Astrocyte (in vitro differentiated cells and primary cell): ENCODE results near the gene CCDC116. TPM values are rescaled to one million over a fixed set of nuclear protein-coding genes. Genes with fewer than 3 reads are reported as not detected.
A peak's percentile ranks its signal among the peaks of the same experiment; 100 is the strongest.

Source experiments
- DNase-seq: peaks from one replicate; pipeline ENCODE4 v3.0.0-alpha.2; 2010; ENCODE audit warnings: low read depth
- FAIRE-seq: peaks from 2 replicates; lab custom pipeline; 2011; peaks lifted over from hg19 to GRCh38; lab: Jason Lieb, UNC
- H2AFZ ChIP-seq: 2 replicates; pipeline ENCODE4 v1.6.0; 2012; ENCODE audit warnings: low read depth, low read length, inconsistent platforms
- H3K27ac ChIP-seq: 2 replicates; pipeline ENCODE4 v1.5.1; 2011; ENCODE audit warnings: low read depth, low read length, inconsistent platforms
- H3K27me3 ChIP-seq: 2 replicates; pipeline ENCODE4 v1.6.0; 2011; ENCODE audit warnings: low read length, inconsistent platforms; ENCODE audit not compliant: insufficient read depth
- H3K36me3 ChIP-seq: 2 replicates; pipeline ENCODE4 v1.5.1; 2011; ENCODE audit warnings: low read length, inconsistent platforms; ENCODE audit not compliant: insufficient read depth
- H3K4me1 ChIP-seq: 2 replicates; pipeline ENCODE4 v1.5.1; 2011; ENCODE audit warnings: low read length, inconsistent platforms; ENCODE audit not compliant: insufficient read depth
- H3K4me2 ChIP-seq: 2 replicates; pipeline ENCODE4 v1.6.0; 2012; ENCODE audit warnings: low read length, inconsistent platforms
- H3K4me3 ChIP-seq: 2 replicates; pipeline ENCODE4 v1.5.1; 2011; ENCODE audit warnings: low read depth, mild to moderate bottlenecking, low read length, inconsistent platforms; ENCODE audit not compliant: insufficient read depth
- H3K79me2 ChIP-seq: 2 replicates; pipeline ENCODE4 v1.6.0; 2012; ENCODE audit warnings: mild to moderate bottlenecking, low read length, inconsistent platforms; ENCODE audit not compliant: insufficient read depth
- H3K9ac ChIP-seq: 2 replicates; pipeline ENCODE4 v1.6.0; 2012; ENCODE audit warnings: mild to moderate bottlenecking, low read length, inconsistent platforms
- H3K9me3 ChIP-seq: 2 replicates; pipeline ENCODE4 v1.5.1; 2012; ENCODE audit warnings: low read depth, mild to moderate bottlenecking, low read length, inconsistent platforms; ENCODE audit not compliant: insufficient read depth
- H4K20me1 ChIP-seq: 2 replicates; pipeline ENCODE4 v1.6.0; 2012; ENCODE audit warnings: low read length, inconsistent platforms; ENCODE audit not compliant: insufficient read depth
- H3K27ac Mint-ChIP-seq: one replicate; pipeline ENCODE4 v1.8.0; 2021; ENCODE audit warnings: mild to moderate bottlenecking, mixed read lengths; ENCODE audit not compliant: unreplicated experiment
- H3K27me3 Mint-ChIP-seq: one replicate; pipeline ENCODE4 v1.8.0; 2021; ENCODE audit warnings: low read depth, mixed read lengths; ENCODE audit not compliant: unreplicated experiment
- H3K36me3 Mint-ChIP-seq: one replicate; pipeline ENCODE4 v1.8.0; 2021; ENCODE audit warnings: low read depth, mixed read lengths; ENCODE audit not compliant: unreplicated experiment
- H3K4me1 Mint-ChIP-seq: one replicate; pipeline ENCODE4 v1.8.0; 2021; ENCODE audit warnings: low read depth, mixed read lengths; ENCODE audit not compliant: unreplicated experiment
- H3K4me3 Mint-ChIP-seq: one replicate; pipeline ENCODE4 v1.8.0; 2021; ENCODE audit warnings: mild to moderate bottlenecking, moderate library complexity, mixed read lengths; ENCODE audit not compliant: unreplicated experiment
- H3K9me3 Mint-ChIP-seq: one replicate; pipeline ENCODE4 v1.8.0; 2021; ENCODE audit warnings: mild to moderate bottlenecking, mixed read lengths; ENCODE audit not compliant: unreplicated experiment
- CTCF ChIP-seq: IDR thresholded peaks from 2 replicates; pipeline ENCODE4 v1.5.1; 2011; ENCODE audit warnings: low read depth, mild to moderate bottlenecking, inconsistent platforms, low read length, moderate library complexity; ENCODE audit not compliant: insufficient read depth
- EZH2 ChIP-seq: IDR thresholded peaks from 2 replicates; pipeline ENCODE4 v1.6.1; 2012; ENCODE audit warnings: mild to moderate bottlenecking, low read length, inconsistent platforms; ENCODE audit not compliant: insufficient read depth
- total RNA-seq: library from RNA; stranded (reverse); gene quantifications from 2 replicates; pipeline ENCODE4 v1.2.1, GENCODE V29; 2021

CCDC116 gene
- total RNA-seq, 1 donor from 2014 or later, result 0.11 TPM

DNA sequence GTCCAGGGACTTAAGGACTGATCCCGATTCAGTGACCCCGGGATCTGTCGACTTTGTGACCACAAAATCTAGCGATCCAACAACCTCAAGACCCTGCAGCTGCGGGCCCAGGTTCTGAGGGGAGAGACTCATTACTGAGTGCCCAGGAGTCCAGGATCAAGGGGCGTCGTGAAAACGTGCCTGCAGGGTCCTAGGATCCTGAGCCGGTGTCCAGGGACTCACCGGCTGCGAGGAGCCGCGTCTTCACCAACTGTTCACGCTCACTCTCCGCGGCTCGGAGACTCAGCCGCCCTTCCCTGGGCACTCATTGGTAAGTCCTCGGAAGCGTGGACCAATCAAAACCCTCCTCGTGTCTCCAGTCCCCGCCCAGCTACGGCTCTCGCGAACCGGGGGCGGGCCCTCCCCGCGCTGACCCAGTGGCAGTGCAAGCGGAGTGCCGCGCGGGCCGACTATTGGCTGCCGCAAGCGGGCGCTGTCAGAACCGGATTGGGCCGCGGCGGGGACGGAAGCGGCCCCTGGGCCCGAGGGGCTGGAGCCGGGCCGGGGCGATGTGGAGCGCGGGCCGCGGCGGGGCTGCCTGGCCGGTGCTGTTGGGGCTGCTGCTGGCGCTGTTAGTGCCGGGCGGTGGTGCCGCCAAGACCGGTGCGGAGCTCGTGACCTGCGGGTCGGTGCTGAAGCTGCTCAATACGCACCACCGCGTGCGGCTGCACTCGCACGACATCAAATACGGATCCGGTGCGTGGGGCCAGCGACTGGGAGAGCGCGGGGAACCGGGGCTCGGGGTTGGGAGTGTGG is 9.4 kb downstream of the CCDC116 start, which contains the start of gene SDF2L1:
Gene SDF2L1 (plus strand): TSS at position 514 of the 795 bp plus-strand sequence. CDS start 35 bp downstream, at position 549.
- peak within 1 kb of the TSS; percentile 68 for H3K27ac ChIP-seq
- TF ChIP-seq EZH2, result no peak
- TF ChIP-seq CTCF, result no peak
- no peaks in the 10 kb centered on the region for H3K27me3 Mint-ChIP-seq
- no peaks in the 10 kb centered on the region for H3K36me3 ChIP-seq
- H3K27ac Mint-ChIP-seq, result peak within 1 kb of the TSS; percentile 48
- peak within 1 kb of the TSS; percentile 97 for H3K4me2 ChIP-seq
- H3K9ac ChIP-seq, result peak within 1 kb of the TSS; percentile 88
- peak within 1 kb of the TSS; percentile 94 for H2AFZ ChIP-seq
- no peaks in the 10 kb centered on the region for H3K9me3 ChIP-seq
- FAIRE-seq (no peak), DNase-seq (peak; percentile 96)
- H3K4me3 Mint-ChIP-seq, result peak within 1 kb of the TSS; percentile 89
- peaks cover 25% of the 10 kb centered on the region for H4K20me1 ChIP-seq
- no peaks in the 10 kb centered on the region for H3K9me3 Mint-ChIP-seq
- peaks cover 15% of the 10 kb centered on the region for H3K79me2 ChIP-seq
- peaks cover 3% of the 10 kb centered on the region for H3K4me1 Mint-ChIP-seq
- H3K4me1 ChIP-seq, result peaks cover 19% of the 10 kb centered on the region
- H3K27me3 ChIP-seq, result no peaks in the 10 kb centered on the region
- H3K36me3 Mint-ChIP-seq, result peaks cover 10% of the 10 kb centered on the region
- peak within 1 kb of the TSS; percentile 77 for H3K4me3 ChIP-seq

- H3K4me1 Mint-ChIP-seq, result peaks cover 3% of the 10 kb centered on the region
- Histone ChIP-seq H4K20me1 (peaks cover 29% of the 10 kb centered on the region), H3K27me3 (no peaks in the 10 kb centered on the region), H3K4me3 (peak overlapping the region; percentile 77), H3K36me3 (no peaks in the 10 kb centered on the region), H3K4me1 (peaks cover 19% of the 10 kb centered on the region), H2AFZ (peak overlapping the region; percentile 81), H3K4me2 (peak overlapping the region; percentile 97), H3K9ac (peak overlapping the region; percentile 88), H3K79me2 (peaks cover 15% of the 10 kb centered on the region), H3K27ac (peak overlapping the region; percentile 68), H3K9me3 (no peaks in the 10 kb centered on the region)
- TF ChIP-seq CTCF (peak; percentile 42), EZH2 (no peak)
- H3K36me3 Mint-ChIP-seq, result peaks cover 10% of the 10 kb centered on the region
- DNase-seq (no peak), FAIRE-seq (no peak)
- H3K9me3 Mint-ChIP-seq, result no peaks in the 10 kb centered on the region
- peak overlapping the region; percentile 12 for H3K27ac Mint-ChIP-seq
- H3K27me3 Mint-ChIP-seq, result no peaks in the 10 kb centered on the region
- peak overlapping the region; percentile 89 for H3K4me3 Mint-ChIP-seq
Measured at GRCh38 chr22:21642584-21643448, 10.3 kb downstream of the CCDC116 start.
